ENCODE measurements around the gene SRPK3. TPM values are rescaled to one million over a fixed set of nuclear protein-coding genes. Genes with fewer than 3 reads are reported as not detected.

Gene SRPK3
- total and polyA plus RNA-seq, 4 donors: 0.05 TPM; not detected in 3

GRCh38 chrX:153802513-153803045 is 21.7 kb downstream of the SRPK3 start:
- H3K4me3 ChIP-seq (ENCODE audit: low read depth in 1 of 3, low read length in 3 of 3): no peak overlapping the region
- no peaks in the 10 kb centered on the region for H3K9me3 ChIP-seq (ENCODE audit: control insufficient read depth in 4 of 4, low read length in 3 of 4)
- H3K36me3 ChIP-seq (ENCODE audit: control insufficient read depth in 4 of 4, insufficient read depth in 3 of 4, low read depth in 1 of 4, low read length in 3 of 4): peaks cover 0 to 10% (median 2%) of the 10 kb centered on the region in 4 donors
- H3K4me1 ChIP-seq (ENCODE audit: control insufficient read depth in 4 of 4, insufficient read depth in 4 of 4, low read length in 3 of 4): no peaks in the 10 kb centered on the region
- 75% methylated on average over 14 of the region's 14 CpGs for WGBS
- no peak overlapping the region for H3K27ac ChIP-seq (ENCODE audit: low read depth in 1 of 2, low read length in 2 of 2)
- no peak overlapping the region for H3K9ac ChIP-seq (ENCODE audit: low read depth in 1 of 2, low read length in 2 of 2)
- TF ChIP-seq MAX (IDR thresholded peaks at IDR 0.05): no peak
- no peaks in the 10 kb centered on the region for H3K27me3 ChIP-seq (ENCODE audit: control insufficient read depth in 4 of 4, insufficient read depth in 4 of 4, low read length in 3 of 4)
- no peak for DNase-seq (ENCODE audit: low spot score)

GRCh38 chrX:153803211-153804099 is 22.6 kb downstream of the SRPK3 start:
- no peak overlapping the region for H3K27ac ChIP-seq (ENCODE audit: low read depth in 1 of 2, low read length in 2 of 2)

GRCh38 chrX:153804100-153804595 is 23.3 kb downstream of the SRPK3 start:
- Histone ChIP-seq H3K27ac (ENCODE audit: low read depth in 1 of 2, low read length in 2 of 2) (no peak overlapping the region), H3K9me3 (ENCODE audit: control insufficient read depth in 4 of 4, low read length in 3 of 4) (no peaks in the 10 kb centered on the region), H3K36me3 (ENCODE audit: control insufficient read depth in 4 of 4, insufficient read depth in 3 of 4, low read depth in 1 of 4, low read length in 3 of 4) (no peaks in the 10 kb centered on the region), H3K9ac (ENCODE audit: low read depth in 1 of 2, low read length in 2 of 2) (no peak overlapping the region), H3K4me3 (ENCODE audit: low read depth in 1 of 3, low read length in 3 of 3) (no peak overlapping the region), H3K27me3 (ENCODE audit: control insufficient read depth in 4 of 4, insufficient read depth in 4 of 4, low read length in 3 of 4) (no peaks in the 10 kb centered on the region), H3K4me1 (ENCODE audit: control insufficient read depth in 4 of 4, insufficient read depth in 4 of 4, low read length in 3 of 4) (no peaks in the 10 kb centered on the region)
- no peak for DNase-seq (ENCODE audit: low spot score)
- 95% methylated on average over 34 of the region's 34 CpGs for WGBS
- no peak for TF ChIP-seq TAF1 (conservative IDR thresholded peaks at IDR 0.05)
- TF ChIP-seq RXRA (IDR thresholded peaks at IDR 0.05): no peak
- no peak for TF ChIP-seq RAD21 (IDR thresholded peaks at IDR 0.05)
- TF ChIP-seq MAX (IDR thresholded peaks at IDR 0.05): no peak
- no peak for TF ChIP-seq REST (IDR thresholded peaks at IDR 0.05)
- TF ChIP-seq CTCF (IDR thresholded peaks at IDR 0.05; ENCODE audit: low read depth, low read length, missing input control): no peak
- TF ChIP-seq EGR1 (IDR thresholded peaks at IDR 0.05; ENCODE audit: low read depth in 2 of 2): no peak
- no peak for TF ChIP-seq YY1 (IDR thresholded peaks at IDR 0.05)
- no peak for TF ChIP-seq FOXA1 (IDR thresholded peaks at IDR 0.05)
- no peak for TF ChIP-seq JUND (IDR thresholded peaks at IDR 0.05)
- TF ChIP-seq HNF4G (IDR thresholded peaks at IDR 0.05): no peak
- TF ChIP-seq GABPA (IDR thresholded peaks at IDR 0.05 in 1 of 2, conservative IDR thresholded peaks at IDR 0.05 in 1 of 2): no peak
- TF ChIP-seq ATF3 (IDR thresholded peaks at IDR 0.05): no peak
- TF ChIP-seq HNF4A (conservative IDR thresholded peaks at IDR 0.05): no peak
- no peak for TF ChIP-seq FOXA2 (IDR thresholded peaks at IDR 0.05)
- no peak for TF ChIP-seq NR2F2 (IDR thresholded peaks at IDR 0.05)
- no peak for TF ChIP-seq SP1 (IDR thresholded peaks at IDR 0.05)

More at GRCh38 chrX:153803211-153804099, 22.6 kb downstream of the SRPK3 start:
- Histone ChIP-seq H3K4me1 (ENCODE audit: control insufficient read depth in 4 of 4, insufficient read depth in 4 of 4, low read length in 3 of 4) (no peaks in the 10 kb centered on the region), H3K9ac (ENCODE audit: low read depth in 1 of 2, low read length in 2 of 2) (no peak overlapping the region), H3K9me3 (ENCODE audit: control insufficient read depth in 4 of 4, low read length in 3 of 4) (no peaks in the 10 kb centered on the region), H3K4me3 (ENCODE audit: low read depth in 1 of 3, low read length in 3 of 3) (no peak overlapping the region), H3K36me3 (ENCODE audit: control insufficient read depth in 4 of 4, insufficient read depth in 3 of 4, low read depth in 1 of 4, low read length in 3 of 4) (peaks cover 0 to 3% (median 0%) of the 10 kb centered on the region in 4 donors), H3K27me3 (ENCODE audit: control insufficient read depth in 4 of 4, insufficient read depth in 4 of 4, low read length in 3 of 4) (no peaks in the 10 kb centered on the region)
- no peak for DNase-seq (ENCODE audit: low spot score)
- 97% methylated on average over 87 of the region's 87 CpGs for WGBS
- no peak for TF ChIP-seq RAD21 (IDR thresholded peaks at IDR 0.05)

All from liver (tissue), 9 donors.